HepG2 (cell line): ENCODE data around the gene FUCA1. TPM values are rescaled to one million over a fixed set of nuclear protein-coding genes. Genes with fewer than 3 reads are reported as not detected.

Experiments used
- DPF2 ChIP-seq: sonication (generic); formaldehyde crosslinking; IDR thresholded peaks from 2 replicates; pipeline ENCODE4 v1.4.0; 2020; ENCODE audit warnings: mild to moderate bottlenecking, low read depth, missing genetic modification reagents, borderline replicate concordance
- HOXA9 ChIP-seq: sonication (generic); formaldehyde crosslinking; IDR thresholded peaks from 2 replicates; pipeline ENCODE4 v1.8.1; 2022; ENCODE audit warnings: missing genetic modification reagents, mild to moderate bottlenecking, moderate library complexity, borderline replicate concordance
- NR2F6 ChIP-seq, 2 experiments: IDR thresholded peaks; 2 replicates each; pipeline ENCODE4 v1.6.1; 2016; ENCODE audit warnings: antibody characterized with exemption in 1 of 2, mild to moderate bottlenecking in 1 of 2
- SOX6 ChIP-seq, 2 experiments: fragments of 450-650 bp in 1 of 2; sonication (generic) in 1 of 2; formaldehyde crosslinking in 1 of 2; IDR thresholded peaks; 2 replicates each; pipeline versions ENCODE4 v1.4.0 to v1.6.1; 2017 to 2020; ENCODE audit warnings: antibody characterized with exemption in 1 of 2, mild to moderate bottlenecking in 1 of 2, missing genetic modification reagents in 1 of 2
- THRA ChIP-seq: sonication (generic); formaldehyde crosslinking; IDR thresholded peaks from 2 replicates; pipeline ENCODE4 v1.4.0; 2020; ENCODE audit warnings: missing genetic modification reagents, borderline replicate concordance
- ZNF318 ChIP-seq: sonication (generic); formaldehyde crosslinking; IDR thresholded peaks from 2 replicates; pipeline ENCODE4 v1.4.0; 2020; ENCODE audit warnings: mild to moderate bottlenecking, missing genetic modification reagents
- polyA plus RNA-seq, 8 experiments: library from polyadenylated mRNA; depleted of rRNA in 3 of 8; stranded (reverse) in 7 of 8; unstranded in 1 of 8; fragments of >200 nt; fragmentation: Illumina TruSeq in 4 of 8; extraction: Trizol in 4 of 8; gene quantifications; 2 replicates each; pipeline versions ENCODE4 v1.2.1 to v1.2.3, GENCODE V29; 2011 to 2016; ENCODE audit warnings: low read depth in 4 of 8, missing spikeins in 1 of 8, mixed read lengths in 1 of 8; ENCODE audit not compliant: insufficient read depth in 1 of 8
- total RNA-seq, 5 experiments: library from RNA; depleted of rRNA; stranded (reverse); fragments of >200 nt; fragmentation: Illumina TruSeq; extraction: Trizol; gene quantifications; 2 replicates each; pipeline ENCODE4 v1.2.3, GENCODE V29; 2016; ENCODE audit warnings: low read depth in 1 of 5
- TF ChIP-seq, protein P1 (sequence below): sonication (generic); formaldehyde crosslinking; IDR thresholded peaks from 2 replicates; pipeline ENCODE4 v1.5.1; 2020; ENCODE audit warnings: mild to moderate bottlenecking, missing genetic modification reagents
- TF ChIP-seq, protein P2 (sequence below): sonication (generic); formaldehyde crosslinking; IDR thresholded peaks from 2 replicates; pipeline ENCODE4 v1.4.0; 2020; ENCODE audit warnings: missing genetic modification reagents
- TF ChIP-seq, protein P3 (sequence below): IDR thresholded peaks from 2 replicates; pipeline ENCODE4 v1.6.1; 2018; ENCODE audit warnings: missing genetic modification reagents, mild to moderate bottlenecking, missing compliant biosample characterization

The FUCA1 gene
- total and polyA plus RNA-seq, 2 of the 13 experiments (the other 11 are each of a cell fraction or from before 2014, with no cell fraction given) = 32.7 to 33.6 TPM

GRCh38 chr1:23800400-23801337, 67.4 kb downstream of the FUCA1 start, which contains the start of gene GALE (continued):
- no peak; the same call in 1 of the 2 replicates for TF ChIP-seq ZNF318
- 0 out of 2 replicates have a peak, but pooled peaks have one; percentile 44 for TF ChIP-seq HOXA9 (CRISPR knock-in tag)
- TF ChIP-seq, protein P1, sequence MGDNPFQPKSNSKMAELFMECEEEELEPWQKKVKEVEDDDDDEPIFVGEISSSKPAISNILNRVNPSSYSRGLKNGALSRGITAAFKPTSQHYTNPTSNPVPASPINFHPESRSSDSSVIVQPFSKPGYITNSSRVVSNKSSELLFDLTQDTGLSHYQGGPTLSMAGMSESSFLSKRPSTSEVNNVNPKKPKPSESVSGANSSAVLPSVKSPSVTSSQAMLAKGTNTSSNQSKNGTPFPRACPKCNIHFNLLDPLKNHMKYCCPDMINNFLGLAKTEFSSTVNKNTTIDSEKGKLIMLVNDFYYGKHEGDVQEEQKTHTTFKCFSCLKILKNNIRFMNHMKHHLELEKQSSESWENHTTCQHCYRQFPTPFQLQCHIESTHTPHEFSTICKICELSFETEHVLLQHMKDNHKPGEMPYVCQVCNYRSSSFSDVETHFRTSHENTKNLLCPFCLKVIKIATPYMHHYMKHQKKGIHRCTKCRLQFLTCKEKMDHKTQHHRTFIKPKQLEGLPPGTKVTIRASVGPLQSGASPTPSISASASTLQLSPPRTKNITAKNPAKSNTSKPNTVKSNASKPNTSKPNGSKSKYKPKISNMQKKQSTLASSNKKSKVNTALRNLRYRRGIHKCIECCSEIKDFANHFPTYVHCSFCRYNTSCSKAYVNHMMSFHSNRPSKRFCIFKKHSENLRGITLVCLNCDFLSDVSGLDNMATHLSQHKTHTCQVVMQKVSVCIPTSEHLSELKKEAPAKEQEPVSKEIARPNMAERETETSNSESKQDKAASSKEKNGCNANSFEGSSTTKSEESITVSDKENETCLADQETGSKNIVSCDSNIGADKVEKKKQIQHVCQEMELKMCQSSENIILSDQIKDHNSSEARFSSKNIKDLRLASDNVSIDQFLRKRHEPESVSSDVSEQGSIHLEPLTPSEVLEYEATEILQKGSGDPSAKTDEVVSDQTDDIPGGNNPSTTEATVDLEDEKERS (CRISPR knock-in tag) = peak; percentile 67; the same call in 1 of the 2 replicates
- TF ChIP-seq NR2F6 (IDR thresholded peaks at IDR 0.05) = no peak
- peak; percentile 30; the same call in 1 of the 2 replicates for TF ChIP-seq NR2F6 (CRISPR knock-in tag; IDR thresholded peaks at IDR 0.05)
- no peak for TF ChIP-seq SOX6 (IDR thresholded peaks at IDR 0.05)
- peak; percentile 69 for TF ChIP-seq SOX6 (CRISPR knock-in tag; IDR thresholded peaks at IDR 0.05)
- TF ChIP-seq, protein P2, sequence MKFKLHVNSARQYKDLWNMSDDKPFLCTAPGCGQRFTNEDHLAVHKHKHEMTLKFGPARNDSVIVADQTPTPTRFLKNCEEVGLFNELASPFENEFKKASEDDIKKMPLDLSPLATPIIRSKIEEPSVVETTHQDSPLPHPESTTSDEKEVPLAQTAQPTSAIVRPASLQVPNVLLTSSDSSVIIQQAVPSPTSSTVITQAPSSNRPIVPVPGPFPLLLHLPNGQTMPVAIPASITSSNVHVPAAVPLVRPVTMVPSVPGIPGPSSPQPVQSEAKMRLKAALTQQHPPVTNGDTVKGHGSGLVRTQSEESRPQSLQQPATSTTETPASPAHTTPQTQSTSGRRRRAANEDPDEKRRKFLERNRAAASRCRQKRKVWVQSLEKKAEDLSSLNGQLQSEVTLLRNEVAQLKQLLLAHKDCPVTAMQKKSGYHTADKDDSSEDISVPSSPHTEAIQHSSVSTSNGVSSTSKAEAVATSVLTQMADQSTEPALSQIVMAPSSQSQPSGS (CRISPR knock-in tag) = peak; percentile 43; the same call in 1 of the 2 replicates
- TF ChIP-seq DPF2 (CRISPR knock-in tag) = no peak
- TF ChIP-seq, protein P3, sequence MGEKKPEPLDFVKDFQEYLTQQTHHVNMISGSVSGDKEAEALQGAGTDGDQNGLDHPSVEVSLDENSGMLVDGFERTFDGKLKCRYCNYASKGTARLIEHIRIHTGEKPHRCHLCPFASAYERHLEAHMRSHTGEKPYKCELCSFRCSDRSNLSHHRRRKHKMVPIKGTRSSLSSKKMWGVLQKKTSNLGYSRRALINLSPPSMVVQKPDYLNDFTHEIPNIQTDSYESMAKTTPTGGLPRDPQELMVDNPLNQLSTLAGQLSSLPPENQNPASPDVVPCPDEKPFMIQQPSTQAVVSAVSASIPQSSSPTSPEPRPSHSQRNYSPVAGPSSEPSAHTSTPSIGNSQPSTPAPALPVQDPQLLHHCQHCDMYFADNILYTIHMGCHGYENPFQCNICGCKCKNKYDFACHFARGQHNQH = peak; percentile 44; the same call in 1 of the 2 replicates
- TF ChIP-seq THRA (CRISPR knock-in tag) = peak; percentile 49
